Measurements from ENCODE around the gene ITPRIPL2.

DNA sequence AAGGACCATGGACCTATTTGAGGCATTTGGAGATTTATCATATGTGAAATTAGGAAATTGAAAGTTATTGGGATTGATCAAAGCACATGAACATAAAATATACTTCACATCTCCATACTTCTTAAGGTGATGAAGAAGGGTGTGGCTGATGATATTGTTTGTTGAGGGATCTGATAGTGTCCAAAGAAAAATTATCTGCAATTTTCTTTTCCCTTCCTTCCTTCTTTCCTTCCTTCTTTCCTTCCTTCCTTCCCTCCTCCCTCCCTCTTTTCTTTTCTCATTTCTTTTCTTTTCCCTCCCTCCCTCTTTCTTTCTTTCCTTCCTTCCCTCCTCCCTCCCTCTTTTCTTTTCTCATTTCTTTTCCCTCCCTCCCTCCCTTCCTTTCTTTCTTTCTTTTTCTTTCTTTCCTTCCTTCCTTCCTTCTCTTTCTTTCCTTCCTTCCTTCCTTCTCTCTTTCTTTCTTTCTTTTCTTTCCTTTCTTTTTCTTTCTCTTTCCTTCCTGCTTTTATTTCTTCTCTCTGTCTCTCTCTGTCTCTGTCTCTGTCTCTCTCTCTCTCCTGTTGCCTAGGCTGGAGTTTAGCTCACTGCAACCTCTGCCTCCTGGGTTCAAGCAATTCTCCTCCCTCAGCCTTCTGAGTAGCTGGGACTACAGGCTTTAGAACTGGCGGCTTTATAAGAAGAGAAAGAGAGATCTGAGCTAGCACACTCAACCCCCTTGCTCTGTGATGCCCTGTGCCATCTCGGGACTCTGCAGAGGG lies 20.9 kb upstream of the ITPRIPL2 start:
- no peak for TF ChIP-seq CTCF (IDR thresholded peaks at IDR 0.05)
- no peak for TF ChIP-seq POLR2A (IDR thresholded peaks at IDR 0.05)

Measured in right lobe of liver (tissue), 4 donors.